ENCODE data around the gene R3HDM2. TPM values are rescaled to one million over a fixed set of nuclear protein-coding genes. Genes with fewer than 3 reads are reported as not detected.

R3HDM2 gene
- total RNA-seq, 2 experiments from 2014 or later = 25.8 to 47.2 TPM

DNA sequence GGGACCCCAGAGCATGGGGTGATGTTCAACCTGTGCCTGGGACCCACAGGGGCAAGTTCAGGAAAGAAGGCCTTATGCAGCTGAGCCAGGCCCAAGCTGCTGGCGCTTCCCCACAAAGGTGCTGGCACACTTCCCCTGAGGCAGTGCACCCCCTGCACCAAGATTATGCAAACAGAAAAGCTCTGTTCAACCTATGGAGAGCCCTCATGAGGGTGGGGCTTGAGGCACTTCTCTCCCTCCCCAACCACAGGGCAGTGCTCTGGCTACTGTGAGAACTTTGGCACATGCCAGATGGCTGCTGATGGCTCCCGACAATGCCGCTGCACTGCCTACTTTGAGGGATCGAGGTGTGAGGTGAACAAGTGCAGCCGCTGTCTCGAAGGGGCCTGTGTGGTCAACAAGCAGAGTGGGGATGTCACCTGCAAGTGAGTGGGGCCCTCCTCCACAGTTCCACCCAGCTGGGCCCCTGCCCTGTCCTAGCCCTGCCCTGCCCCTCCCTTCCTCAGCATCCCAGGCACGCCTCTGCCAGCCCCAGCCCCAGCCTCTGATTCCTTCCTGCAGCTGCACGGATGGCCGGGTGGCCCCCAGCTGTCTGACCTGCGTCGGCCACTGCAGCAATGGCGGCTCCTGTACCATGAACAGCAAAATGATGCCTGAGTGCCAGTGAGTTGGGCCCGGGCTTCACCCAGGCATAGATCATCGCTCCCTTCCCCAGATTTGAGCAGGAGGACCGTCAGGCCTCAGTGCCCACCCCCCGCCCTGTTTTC is 219.7 kb downstream of the R3HDM2 start:
- TF ChIP-seq, protein P1, sequence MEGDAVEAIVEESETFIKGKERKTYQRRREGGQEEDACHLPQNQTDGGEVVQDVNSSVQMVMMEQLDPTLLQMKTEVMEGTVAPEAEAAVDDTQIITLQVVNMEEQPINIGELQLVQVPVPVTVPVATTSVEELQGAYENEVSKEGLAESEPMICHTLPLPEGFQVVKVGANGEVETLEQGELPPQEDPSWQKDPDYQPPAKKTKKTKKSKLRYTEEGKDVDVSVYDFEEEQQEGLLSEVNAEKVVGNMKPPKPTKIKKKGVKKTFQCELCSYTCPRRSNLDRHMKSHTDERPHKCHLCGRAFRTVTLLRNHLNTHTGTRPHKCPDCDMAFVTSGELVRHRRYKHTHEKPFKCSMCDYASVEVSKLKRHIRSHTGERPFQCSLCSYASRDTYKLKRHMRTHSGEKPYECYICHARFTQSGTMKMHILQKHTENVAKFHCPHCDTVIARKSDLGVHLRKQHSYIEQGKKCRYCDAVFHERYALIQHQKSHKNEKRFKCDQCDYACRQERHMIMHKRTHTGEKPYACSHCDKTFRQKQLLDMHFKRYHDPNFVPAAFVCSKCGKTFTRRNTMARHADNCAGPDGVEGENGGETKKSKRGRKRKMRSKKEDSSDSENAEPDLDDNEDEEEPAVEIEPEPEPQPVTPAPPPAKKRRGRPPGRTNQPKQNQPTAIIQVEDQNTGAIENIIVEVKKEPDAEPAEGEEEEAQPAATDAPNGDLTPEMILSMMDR (conservative IDR thresholded peaks at IDR 0.05; ENCODE audit: low read length) = no peak
- TF ChIP-seq EZH2phosphoT487 (IDR thresholded peaks at IDR 0.05; ENCODE audit: borderline replicate concordance, low read depth, low read length) = no peak
- peaks cover 51% of the 10 kb centered on the region for H3K4me1 ChIP-seq (ENCODE audit: insufficient read depth, low read length, poor library complexity, severe bottlenecking)
- no peaks in the 10 kb centered on the region for H3K79me2 ChIP-seq (ENCODE audit: insufficient read depth, low read depth, low read length)
- POLR2A ChIA-PET = no interaction called here
- CTCF ChIA-PET (ENCODE audit: unreplicated experiment) = interaction anchor here (0.5 kb wide), 1 partner anchor 19 kb away, joined by 3 read pairs; the partner anchor contains the start of gene SHMT2
- H3K9me3 ChIP-seq (ENCODE audit: low read length) = no peaks in the 10 kb centered on the region
- peak overlapping the region; percentile 59 for H3K4me2 ChIP-seq (ENCODE audit: low read length)
- intact Hi-C loops (cut with micrococcal nuclease; ENCODE audit: unreplicated experiment) = no loop called here
- DNase-seq (ENCODE audit: low spot score) = peak; percentile 63
- no TSS peak for BruUV-seq (replicated peaks)
- H3K36me3 ChIP-seq (ENCODE audit: insufficient read depth, low read length) = no peaks in the 10 kb centered on the region
- H2AFZ ChIP-seq (ENCODE audit: low read length) = peak overlapping the region; percentile 15; the same call in 1 of the 2 replicates
- H4K20me1 ChIP-seq (ENCODE audit: insufficient read depth, low read length) = no peaks in the 10 kb centered on the region
- no peak overlapping the region for H3K4me3 ChIP-seq (ENCODE audit: low read depth, low read length, poor library complexity, severe bottlenecking)
- no peak overlapping the region for H3K27ac ChIP-seq (ENCODE audit: low read depth, low read length, poor library complexity, severe bottlenecking)
- no peaks in the 10 kb centered on the region for H3K9me2 ChIP-seq (ENCODE audit: insufficient read depth, low read length)

DNA sequence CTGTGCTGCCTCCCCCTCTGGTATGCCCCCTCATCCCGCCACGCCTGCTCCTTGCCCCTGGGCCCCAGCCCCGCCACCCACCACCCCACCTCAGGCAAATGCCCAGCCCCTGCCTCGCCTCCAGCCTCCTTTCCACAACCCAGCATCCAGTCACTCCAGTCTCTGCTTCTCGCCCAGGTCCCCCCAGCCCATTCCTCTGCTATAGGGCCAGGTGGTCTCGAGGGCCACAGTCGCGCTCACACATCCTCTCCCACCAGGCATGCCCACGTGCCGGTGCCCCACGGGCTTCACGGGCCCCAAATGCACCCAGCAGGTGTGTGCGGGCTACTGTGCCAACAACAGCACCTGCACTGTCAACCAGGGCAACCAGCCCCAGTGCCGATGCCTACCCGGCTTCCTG is 220.4 kb downstream of the R3HDM2 start:
- no peak for DNase-seq (ENCODE audit: low spot score)
- Histone ChIP-seq H3K4me2 (ENCODE audit: low read length) (peak overlapping the region; percentile 59; the same call in 1 of the 2 replicates), H3K79me2 (ENCODE audit: insufficient read depth, low read depth, low read length) (no peaks in the 10 kb centered on the region), H3K9me2 (ENCODE audit: insufficient read depth, low read length) (no peaks in the 10 kb centered on the region), H3K4me3 (ENCODE audit: low read depth, low read length, poor library complexity, severe bottlenecking) (no peak overlapping the region), H3K4me1 (ENCODE audit: insufficient read depth, low read length, poor library complexity, severe bottlenecking) (peaks cover 45% of the 10 kb centered on the region), H3K36me3 (ENCODE audit: insufficient read depth, low read length) (no peaks in the 10 kb centered on the region), H3K9me3 (ENCODE audit: low read length) (no peaks in the 10 kb centered on the region), H2AFZ (ENCODE audit: low read length) (peak overlapping the region; percentile 15; the same call in 1 of the 2 replicates), H4K20me1 (ENCODE audit: insufficient read depth, low read length) (no peaks in the 10 kb centered on the region), H3K27ac (ENCODE audit: low read depth, low read length, poor library complexity, severe bottlenecking) (no peak overlapping the region)
- ChIA-PET POLR2A (no interaction called here), CTCF (ENCODE audit: unreplicated experiment) (no interaction called here)
- TF ChIP-seq EZH2phosphoT487 (IDR thresholded peaks at IDR 0.05; ENCODE audit: borderline replicate concordance, low read depth, low read length) = no peak
- TF ChIP-seq, protein P1 (conservative IDR thresholded peaks at IDR 0.05; ENCODE audit: low read length) = no peak
- BruUV-seq (replicated peaks) = no TSS peak
- intact Hi-C loops (cut with micrococcal nuclease; ENCODE audit: unreplicated experiment) = no loop called here

DNA sequence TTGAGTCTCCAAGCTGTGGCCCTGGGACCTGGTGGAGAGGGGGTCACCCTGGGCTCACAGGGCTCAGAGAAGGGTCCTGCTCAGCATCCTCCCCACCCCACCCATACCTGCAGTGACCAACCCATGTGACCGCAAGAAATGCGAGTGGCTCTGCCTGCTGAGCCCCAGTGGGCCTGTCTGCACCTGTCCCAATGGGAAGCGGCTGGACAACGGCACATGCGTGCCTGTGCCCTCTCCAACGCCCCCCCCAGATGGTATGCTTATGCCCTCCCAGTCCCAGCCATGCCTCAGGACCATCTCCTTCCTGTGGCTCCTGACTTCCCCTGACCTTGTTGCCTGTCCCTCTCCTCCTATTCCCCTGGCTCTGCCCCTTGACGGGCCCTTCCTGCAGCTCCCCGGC is 220.9 kb downstream of the R3HDM2 start:
- Histone ChIP-seq H3K9me2 (ENCODE audit: insufficient read depth, low read length) (no peaks in the 10 kb centered on the region), H3K4me2 (ENCODE audit: low read length) (no peak overlapping the region), H2AFZ (ENCODE audit: low read length) (no peak overlapping the region), H3K4me1 (ENCODE audit: insufficient read depth, low read length, poor library complexity, severe bottlenecking) (peaks cover 39% of the 10 kb centered on the region), H4K20me1 (ENCODE audit: insufficient read depth, low read length) (no peaks in the 10 kb centered on the region), H3K27ac (ENCODE audit: low read depth, low read length, poor library complexity, severe bottlenecking) (no peak overlapping the region), H3K9me3 (ENCODE audit: low read length) (no peaks in the 10 kb centered on the region), H3K4me3 (ENCODE audit: low read depth, low read length, poor library complexity, severe bottlenecking) (no peak overlapping the region), H3K79me2 (ENCODE audit: insufficient read depth, low read depth, low read length) (no peaks in the 10 kb centered on the region), H3K36me3 (ENCODE audit: insufficient read depth, low read length) (no peaks in the 10 kb centered on the region)
- intact Hi-C loops (cut with micrococcal nuclease; ENCODE audit: unreplicated experiment) = no loop called here
- TF ChIP-seq EZH2phosphoT487 (IDR thresholded peaks at IDR 0.05; ENCODE audit: borderline replicate concordance, low read depth, low read length) = no peak
- TF ChIP-seq, protein P1 (conservative IDR thresholded peaks at IDR 0.05; ENCODE audit: low read length) = no peak
- CTCF ChIA-PET (ENCODE audit: unreplicated experiment) = no interaction called here
- BruUV-seq (replicated peaks) = no TSS peak
- POLR2A ChIA-PET = no interaction called here
- DNase-seq (ENCODE audit: low spot score) = no peak
